ENCODE results near the gene PLXNA4. TPM values are rescaled to one million over a fixed set of nuclear protein-coding genes. Genes with fewer than 3 reads are reported as not detected.

Gene PLXNA4
- total RNA-seq, 1 experiment from 2014 or later, result 0.11 TPM

- Histone ChIP-seq H3K9me3 (ENCODE audit: low read depth, low read length, poor library complexity, severe bottlenecking) (no peaks in the 10 kb centered on the region), H3K27me3 (replicated peaks; ENCODE audit: insufficient read depth, low read depth, low read length, poor library complexity) (peaks cover 29% of the 10 kb centered on the region), H3K36me3 (ENCODE audit: insufficient read depth, low read length, poor library complexity, severe bottlenecking) (no peaks in the 10 kb centered on the region), H3K4me3 (ENCODE audit: low read depth, low read length, poor library complexity, severe bottlenecking) (no peak overlapping the region), H3K4me1 (ENCODE audit: insufficient read depth, low read length, poor library complexity, severe bottlenecking) (no peaks in the 10 kb centered on the region), H3K27ac (ENCODE audit: low read depth, low read length, poor library complexity, severe bottlenecking) (no peak overlapping the region)
- intact Hi-C loops (cut with micrococcal nuclease; ENCODE audit: unreplicated experiment), result no loop called here
- no TSS peak for BruUV-seq (replicated peaks)
- DNase-seq (ENCODE audit: low spot score), result no peak
- TF ChIP-seq, protein P1, sequence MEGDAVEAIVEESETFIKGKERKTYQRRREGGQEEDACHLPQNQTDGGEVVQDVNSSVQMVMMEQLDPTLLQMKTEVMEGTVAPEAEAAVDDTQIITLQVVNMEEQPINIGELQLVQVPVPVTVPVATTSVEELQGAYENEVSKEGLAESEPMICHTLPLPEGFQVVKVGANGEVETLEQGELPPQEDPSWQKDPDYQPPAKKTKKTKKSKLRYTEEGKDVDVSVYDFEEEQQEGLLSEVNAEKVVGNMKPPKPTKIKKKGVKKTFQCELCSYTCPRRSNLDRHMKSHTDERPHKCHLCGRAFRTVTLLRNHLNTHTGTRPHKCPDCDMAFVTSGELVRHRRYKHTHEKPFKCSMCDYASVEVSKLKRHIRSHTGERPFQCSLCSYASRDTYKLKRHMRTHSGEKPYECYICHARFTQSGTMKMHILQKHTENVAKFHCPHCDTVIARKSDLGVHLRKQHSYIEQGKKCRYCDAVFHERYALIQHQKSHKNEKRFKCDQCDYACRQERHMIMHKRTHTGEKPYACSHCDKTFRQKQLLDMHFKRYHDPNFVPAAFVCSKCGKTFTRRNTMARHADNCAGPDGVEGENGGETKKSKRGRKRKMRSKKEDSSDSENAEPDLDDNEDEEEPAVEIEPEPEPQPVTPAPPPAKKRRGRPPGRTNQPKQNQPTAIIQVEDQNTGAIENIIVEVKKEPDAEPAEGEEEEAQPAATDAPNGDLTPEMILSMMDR (conservative IDR thresholded peaks at IDR 0.05; ENCODE audit: low read depth, low read length), result no peak
- no peak for TF ChIP-seq EZH2 (IDR thresholded peaks at IDR 0.05; ENCODE audit: borderline replicate concordance, low read depth, low read length, poor library complexity, severe bottlenecking)
- ChIA-PET POLR2A (ENCODE audit: low non-redundant PET) (no interaction called here), CTCF (no interaction called here)
Observed at GRCh38 chr7:132161976-132162375, 414.3 kb downstream of the PLXNA4 start.

- no peak overlapping the region for H3K27ac ChIP-seq (ENCODE audit: low read depth, low read length, poor library complexity, severe bottlenecking)
- ChIA-PET CTCF (no interaction called here), POLR2A (ENCODE audit: low non-redundant PET) (no interaction called here)
- peaks cover 29% of the 10 kb centered on the region for H3K27me3 ChIP-seq (replicated peaks; ENCODE audit: insufficient read depth, low read depth, low read length, poor library complexity)
- DNase-seq (ENCODE audit: low spot score), result no peak
- no peak for TF ChIP-seq EZH2 (IDR thresholded peaks at IDR 0.05; ENCODE audit: borderline replicate concordance, low read depth, low read length, poor library complexity, severe bottlenecking)
- TF ChIP-seq, protein P1 (conservative IDR thresholded peaks at IDR 0.05; ENCODE audit: low read depth, low read length), result no peak
- intact Hi-C loops (cut with micrococcal nuclease; ENCODE audit: unreplicated experiment), result no loop called here
- H3K9me3 ChIP-seq (ENCODE audit: low read depth, low read length, poor library complexity, severe bottlenecking), result no peaks in the 10 kb centered on the region
- no peaks in the 10 kb centered on the region for H3K4me1 ChIP-seq (ENCODE audit: insufficient read depth, low read length, poor library complexity, severe bottlenecking)
- H3K4me3 ChIP-seq (ENCODE audit: low read depth, low read length, poor library complexity, severe bottlenecking), result no peak overlapping the region
- BruUV-seq (replicated peaks), result no TSS peak
- H3K36me3 ChIP-seq (ENCODE audit: insufficient read depth, low read length, poor library complexity, severe bottlenecking), result no peaks in the 10 kb centered on the region
Observed at GRCh38 chr7:132161533-132161915, 414.7 kb downstream of the PLXNA4 start.

DNA sequence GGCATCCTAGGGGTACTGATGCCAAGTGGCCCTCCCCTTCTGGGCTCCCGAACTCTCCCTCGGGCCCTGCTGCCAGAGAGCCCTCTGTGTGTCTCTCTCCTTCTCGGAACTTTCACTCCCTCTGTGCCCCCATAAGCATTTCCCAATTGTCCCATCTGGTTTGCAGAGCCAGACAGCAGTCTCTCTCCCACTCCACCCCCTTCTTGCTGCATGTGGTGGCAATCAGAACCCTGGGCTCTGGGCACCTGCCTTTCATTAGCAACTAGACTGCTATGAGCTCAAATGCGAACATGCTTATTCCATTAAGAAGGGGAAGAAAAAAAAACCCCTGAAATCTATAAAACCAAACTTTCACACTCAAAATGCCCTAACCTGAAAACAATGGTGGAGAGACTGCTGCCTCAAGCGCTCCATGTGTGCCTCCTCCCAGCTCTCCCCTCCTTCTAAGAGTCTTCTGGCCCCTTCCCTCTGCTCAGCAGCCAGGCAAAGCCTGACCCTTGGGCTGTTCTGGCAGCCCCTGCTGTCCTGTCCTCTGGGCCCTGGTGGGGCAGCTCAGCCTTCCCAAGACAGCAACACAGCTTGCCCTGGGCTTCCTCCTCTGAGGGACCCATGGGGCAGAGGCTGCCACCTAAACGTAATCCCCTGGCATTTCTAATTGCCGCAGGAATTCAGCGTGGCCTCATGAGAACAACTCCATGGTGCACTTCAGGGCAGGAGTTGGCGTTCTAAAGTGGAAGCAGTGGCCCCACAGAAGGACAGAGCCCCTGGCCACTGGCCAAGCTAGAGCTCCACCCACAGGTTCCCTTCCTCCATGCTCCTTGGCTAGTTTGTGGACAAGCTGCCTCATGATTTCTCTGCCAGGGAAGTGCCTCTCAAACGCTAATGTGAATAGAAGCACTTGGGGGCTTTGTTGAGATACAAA, 415.4 kb downstream of the PLXNA4 start:
- CTCF ChIA-PET, result no interaction called here
- no peak for TF ChIP-seq EZH2 (IDR thresholded peaks at IDR 0.05; ENCODE audit: borderline replicate concordance, low read depth, low read length, poor library complexity, severe bottlenecking)
- TF ChIP-seq, protein P1 (conservative IDR thresholded peaks at IDR 0.05; ENCODE audit: low read depth, low read length), result no peak
- intact Hi-C loops (cut with micrococcal nuclease; ENCODE audit: unreplicated experiment), result no loop called here
- BruUV-seq (replicated peaks), result no TSS peak
- H3K27me3 ChIP-seq (replicated peaks; ENCODE audit: insufficient read depth, low read depth, low read length, poor library complexity), result peaks cover 29% of the 10 kb centered on the region
- no peak for DNase-seq (ENCODE audit: low spot score)
- H3K27ac ChIP-seq (ENCODE audit: low read depth, low read length, poor library complexity, severe bottlenecking), result no peak overlapping the region
- H3K36me3 ChIP-seq (ENCODE audit: insufficient read depth, low read length, poor library complexity, severe bottlenecking), result no peaks in the 10 kb centered on the region
- no peaks in the 10 kb centered on the region for H3K9me3 ChIP-seq (ENCODE audit: low read depth, low read length, poor library complexity, severe bottlenecking)
- H3K4me3 ChIP-seq (ENCODE audit: low read depth, low read length, poor library complexity, severe bottlenecking), result no peak overlapping the region
- no peaks in the 10 kb centered on the region for H3K4me1 ChIP-seq (ENCODE audit: insufficient read depth, low read length, poor library complexity, severe bottlenecking)
- POLR2A ChIA-PET (ENCODE audit: low non-redundant PET), result no interaction called here

All from A673 (cell line).